ENCODE results near the gene CORIN. TPM values are rescaled to one million over a fixed set of nuclear protein-coding genes. Genes with fewer than 3 reads are reported as not detected.

The CORIN gene
- total RNA-seq, 3 donors from 2014 or later: 1.6 to 6.4 (median 1.6) TPM

GRCh38 chr4:47733302-47734175 lies 104.3 kb downstream of the CORIN start:
- TF ChIP-seq POLR2AphosphoS5 (IDR thresholded peaks at IDR 0.05) (no peak), POLR2A (IDR thresholded peaks at IDR 0.05) (no peak), CTCF (IDR thresholded peaks at IDR 0.05) (no peak)
- H3K27me3 ChIP-seq: peaks cover 0 to 10% of the 10 kb centered on the region in 2 donors
- DNase-seq (ENCODE audit: low spot score in 2 of 2): no peak
- no peaks in the 10 kb centered on the region for H3K9me3 ChIP-seq
- no peaks in the 10 kb centered on the region for H3K4me1 ChIP-seq
- intact Hi-C loops (cut with DNase I; ENCODE audit: low total_unique reads): no loop called here
- H3K4me3 ChIP-seq: no peak overlapping the region
- no peaks in the 10 kb centered on the region for H3K36me3 ChIP-seq
- no peak overlapping the region for H3K27ac ChIP-seq

GRCh38 chr4:47731182-47731581 lies 106.7 kb downstream of the CORIN start:
- H3K27me3 ChIP-seq: peaks cover 0 to 19% of the 10 kb centered on the region in 2 donors
- H3K4me3 ChIP-seq: no peak overlapping the region
- intact Hi-C loops (cut with DNase I; ENCODE audit: low total_unique reads): no loop called here
- no peaks in the 10 kb centered on the region for H3K36me3 ChIP-seq
- no peak for TF ChIP-seq POLR2A (IDR thresholded peaks at IDR 0.05)
- TF ChIP-seq CTCF (IDR thresholded peaks at IDR 0.05): no peak
- TF ChIP-seq POLR2AphosphoS5 (IDR thresholded peaks at IDR 0.05): no peak
- no peaks in the 10 kb centered on the region for H3K4me1 ChIP-seq
- DNase-seq (ENCODE audit: low spot score in 2 of 2): no peak
- no peaks in the 10 kb centered on the region for H3K9me3 ChIP-seq
- H3K27ac ChIP-seq: no peak overlapping the region

GRCh38 chr4:47729131-47729680 lies 108.7 kb downstream of the CORIN start:
- Histone ChIP-seq H3K27me3 (peaks cover 0 to 22% of the 10 kb centered on the region in 2 donors), H3K9me3 (no peaks in the 10 kb centered on the region), H3K36me3 (no peaks in the 10 kb centered on the region), H3K27ac (no peak overlapping the region), H3K4me1 (no peaks in the 10 kb centered on the region), H3K4me3 (no peak overlapping the region)
- intact Hi-C loops (cut with DNase I; ENCODE audit: low total_unique reads): no loop called here
- DNase-seq (ENCODE audit: low spot score in 2 of 2): no peak
- no peak for TF ChIP-seq POLR2A (IDR thresholded peaks at IDR 0.05)
- no peak for TF ChIP-seq POLR2AphosphoS5 (IDR thresholded peaks at IDR 0.05)
- no peak for TF ChIP-seq CTCF (IDR thresholded peaks at IDR 0.05)

- DNase-seq (ENCODE audit: low spot score in 2 of 2): no peak
- H3K27me3 ChIP-seq: peaks cover 0 to 28% of the 10 kb centered on the region in 2 donors
- intact Hi-C loops (cut with DNase I; ENCODE audit: low total_unique reads): no loop called here
- TF ChIP-seq POLR2AphosphoS5 (IDR thresholded peaks at IDR 0.05) (no peak), CTCF (IDR thresholded peaks at IDR 0.05) (no peak), POLR2A (IDR thresholded peaks at IDR 0.05) (no peak)
- no peak overlapping the region for H3K27ac ChIP-seq
- no peaks in the 10 kb centered on the region for H3K36me3 ChIP-seq
- H3K4me3 ChIP-seq: no peak overlapping the region
- H3K4me1 ChIP-seq: no peaks in the 10 kb centered on the region
- no peaks in the 10 kb centered on the region for H3K9me3 ChIP-seq
Measured at GRCh38 chr4:47721892-47722575, 115.8 kb downstream of the CORIN start.

- H3K36me3 ChIP-seq: no peaks in the 10 kb centered on the region
- H3K27ac ChIP-seq: no peak overlapping the region
- DNase-seq (ENCODE audit: low spot score in 2 of 2): no peak
- H3K27me3 ChIP-seq: peaks cover 0 to 28% of the 10 kb centered on the region in 2 donors
- no peak for TF ChIP-seq POLR2AphosphoS5 (IDR thresholded peaks at IDR 0.05)
- no peak for TF ChIP-seq CTCF (IDR thresholded peaks at IDR 0.05)
- no peak for TF ChIP-seq POLR2A (IDR thresholded peaks at IDR 0.05)
- intact Hi-C loops (cut with DNase I; ENCODE audit: low total_unique reads): no loop called here
- H3K4me3 ChIP-seq: no peak overlapping the region
- H3K4me1 ChIP-seq: no peaks in the 10 kb centered on the region
- no peaks in the 10 kb centered on the region for H3K9me3 ChIP-seq
Measured at GRCh38 chr4:47721485-47721884, 116.4 kb downstream of the CORIN start.

Measured in breast epithelium (tissue), 4 donors.